ENCODE results near the gene TMEM217.

DNA sequence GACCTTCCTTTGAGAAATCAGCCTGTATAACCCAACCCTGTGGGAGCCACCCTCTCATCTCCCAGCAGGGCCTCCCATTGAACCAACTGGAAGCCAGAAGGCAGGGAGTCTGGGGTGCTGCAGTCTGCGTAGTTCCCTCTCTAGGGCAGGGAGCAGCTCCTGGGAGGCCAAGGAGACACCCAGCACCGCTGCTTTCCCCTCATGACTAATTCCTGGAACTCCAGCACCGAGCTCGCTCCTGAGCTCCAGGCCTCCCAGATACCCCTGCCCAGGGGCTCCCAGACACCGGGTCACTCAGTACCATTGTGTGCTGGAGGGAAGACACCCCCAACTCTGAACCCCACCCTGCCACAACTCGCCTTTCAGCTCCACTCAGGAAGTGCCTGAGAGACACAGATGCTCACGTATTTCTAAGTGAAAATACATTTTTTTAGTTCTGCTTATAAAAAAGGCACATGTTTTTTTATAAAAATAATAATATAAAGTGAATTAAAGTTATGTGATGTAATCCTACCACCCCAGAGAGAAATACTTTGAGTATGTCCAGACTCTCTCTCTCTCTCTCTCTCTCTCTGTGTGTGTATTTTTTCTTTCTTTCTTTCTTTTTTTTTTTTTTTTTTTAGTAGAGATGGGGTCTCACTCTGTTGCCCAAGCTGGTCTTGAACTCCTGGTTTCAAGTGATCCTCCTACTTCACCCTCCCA lies 70.5 kb downstream of the TMEM217 start:
- TF ChIP-seq, protein P1, sequence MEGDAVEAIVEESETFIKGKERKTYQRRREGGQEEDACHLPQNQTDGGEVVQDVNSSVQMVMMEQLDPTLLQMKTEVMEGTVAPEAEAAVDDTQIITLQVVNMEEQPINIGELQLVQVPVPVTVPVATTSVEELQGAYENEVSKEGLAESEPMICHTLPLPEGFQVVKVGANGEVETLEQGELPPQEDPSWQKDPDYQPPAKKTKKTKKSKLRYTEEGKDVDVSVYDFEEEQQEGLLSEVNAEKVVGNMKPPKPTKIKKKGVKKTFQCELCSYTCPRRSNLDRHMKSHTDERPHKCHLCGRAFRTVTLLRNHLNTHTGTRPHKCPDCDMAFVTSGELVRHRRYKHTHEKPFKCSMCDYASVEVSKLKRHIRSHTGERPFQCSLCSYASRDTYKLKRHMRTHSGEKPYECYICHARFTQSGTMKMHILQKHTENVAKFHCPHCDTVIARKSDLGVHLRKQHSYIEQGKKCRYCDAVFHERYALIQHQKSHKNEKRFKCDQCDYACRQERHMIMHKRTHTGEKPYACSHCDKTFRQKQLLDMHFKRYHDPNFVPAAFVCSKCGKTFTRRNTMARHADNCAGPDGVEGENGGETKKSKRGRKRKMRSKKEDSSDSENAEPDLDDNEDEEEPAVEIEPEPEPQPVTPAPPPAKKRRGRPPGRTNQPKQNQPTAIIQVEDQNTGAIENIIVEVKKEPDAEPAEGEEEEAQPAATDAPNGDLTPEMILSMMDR (IDR thresholded peaks at IDR 0.05) = no peak
- TF ChIP-seq POLR2AphosphoS5 (IDR thresholded peaks at IDR 0.05) = no peak
- TF ChIP-seq POLR2A (IDR thresholded peaks at IDR 0.05) = no peak
